ENCODE measurements around the gene CITED4.

GRCh38 chr1:40898431-40898901 lies 36.3 kb upstream of the CITED4 start:
- TF ChIP-seq POLR2A (IDR thresholded peaks at IDR 0.05; ENCODE audit: low read depth, low read length) (no peak), POLR2AphosphoS5 (IDR thresholded peaks at IDR 0.05; ENCODE audit: low read depth, low read length) (no peak), TAF1 (IDR thresholded peaks at IDR 0.05; ENCODE audit: borderline replicate concordance, low read depth, low read length) (no peak)

Measured in GM12892 (cell line).